H9 (cell line): ENCODE results near the gene TAF1C. TPM values are rescaled to one million over a fixed set of nuclear protein-coding genes. Genes with fewer than 3 reads are reported as not detected.

Experiments used
- DNase-seq: peaks from one replicate; pipeline ENCODE4 v3.0.0-alpha.2; 2017
- H2AFZ ChIP-seq: one replicate; pipeline ENCODE4 v1.6.1; 2013; ENCODE audit warnings: mild to moderate bottlenecking, low read length, control low read depth, moderate library complexity
- H2AK5ac ChIP-seq: 2 replicates; pipeline ENCODE4 v1.6.1; 2013; ENCODE audit warnings: low read length, control low read depth, mixed read lengths; ENCODE audit not compliant: insufficient read length
- H2BK120ac ChIP-seq: one replicate; pipeline ENCODE4 v1.6.1; 2013; ENCODE audit warnings: low read depth, mild to moderate bottlenecking, low read length, control low read depth, inconsistent platforms; ENCODE audit not compliant: poor library complexity, severe bottlenecking
- H2BK12ac ChIP-seq: 2 replicates; pipeline ENCODE4 v1.6.1; 2013; ENCODE audit warnings: low read length, control low read depth, mixed read lengths, low read depth; ENCODE audit not compliant: insufficient read length
- H2BK15ac ChIP-seq: 2 replicates; pipeline ENCODE4 v1.6.1; 2013; ENCODE audit warnings: low read depth, low read length, control low read depth
- H2BK20ac ChIP-seq: one replicate; pipeline ENCODE4 v1.6.1; 2013; ENCODE audit warnings: low read depth, mild to moderate bottlenecking, low read length, control low read depth, inconsistent platforms; ENCODE audit not compliant: poor library complexity, severe bottlenecking
- H2BK5ac ChIP-seq: 2 replicates; pipeline ENCODE4 v1.6.1; 2013; ENCODE audit warnings: low read length, control low read depth, mixed read lengths; ENCODE audit not compliant: insufficient read length
- H3K14ac ChIP-seq: 2 replicates; pipeline ENCODE4 v1.6.1; 2013; ENCODE audit warnings: low read length, control low read depth; ENCODE audit not compliant: insufficient read depth
- H3K18ac ChIP-seq: 2 replicates; pipeline ENCODE4 v1.6.1; 2013; ENCODE audit warnings: low read depth, mild to moderate bottlenecking, mixed read lengths, low read length, control low read depth; ENCODE audit not compliant: insufficient read length
- H3K23ac ChIP-seq: 2 replicates; pipeline ENCODE4 v1.6.1; 2013; ENCODE audit warnings: low read length, control low read depth, mixed read lengths, low read depth; ENCODE audit not compliant: insufficient read length
- H3K23me2 ChIP-seq: 2 replicates; pipeline ENCODE4 v1.6.1; 2013; ENCODE audit warnings: low read depth, mild to moderate bottlenecking, mixed read lengths, low read length, control low read depth; ENCODE audit not compliant: insufficient read length, poor library complexity, severe bottlenecking
- H3K27ac ChIP-seq: 2 replicates; pipeline ENCODE4 v1.5.1; 2013; ENCODE audit warnings: low read length, control low read depth, mixed read lengths, low read depth; ENCODE audit not compliant: insufficient read length
- H3K27me3 ChIP-seq: 2 replicates; pipeline ENCODE4 v1.6.1; 2013; ENCODE audit warnings: low read length, control low read depth, inconsistent platforms; ENCODE audit not compliant: insufficient read depth
- H3K4ac ChIP-seq: 2 replicates; pipeline ENCODE4 v1.6.1; 2013; ENCODE audit warnings: low read depth, mild to moderate bottlenecking, control low read depth, inconsistent platforms, low read length, moderate library complexity
- H3K4me1 ChIP-seq: 2 replicates; pipeline ENCODE4 v1.6.1; 2013; ENCODE audit warnings: low read length, control low read depth, inconsistent platforms; ENCODE audit not compliant: insufficient read depth
- H3K4me2 ChIP-seq: 2 replicates; pipeline ENCODE4 v1.6.1; 2013; ENCODE audit warnings: low read length, control low read depth, mixed read lengths; ENCODE audit not compliant: insufficient read length, insufficient read depth
- H3K56ac ChIP-seq: 2 replicates; pipeline ENCODE4 v1.6.1; 2013; ENCODE audit warnings: low read depth, mild to moderate bottlenecking, mixed read lengths, low read length, control low read depth; ENCODE audit not compliant: insufficient read length
- H3K79me1 ChIP-seq: 2 replicates; pipeline ENCODE4 v1.6.1; 2013; ENCODE audit warnings: low read depth, mild to moderate bottlenecking, moderate library complexity, low read length, control low read depth, inconsistent platforms; ENCODE audit not compliant: insufficient read depth, poor library complexity, severe bottlenecking
- H3K79me2 ChIP-seq: 2 replicates; pipeline ENCODE4 v1.6.1; 2013; ENCODE audit warnings: low read length, control low read depth, inconsistent platforms; ENCODE audit not compliant: insufficient read depth
- H3K9ac ChIP-seq: 2 replicates; pipeline ENCODE4 v1.6.1; 2013; ENCODE audit warnings: low read length, control low read depth, mixed read lengths; ENCODE audit not compliant: insufficient read length; ENCODE audit errors: extremely low read depth
- H3K9me3 ChIP-seq: one replicate; pipeline ENCODE4 v1.6.1; 2013; ENCODE audit warnings: low read depth, low read length, inconsistent platforms; ENCODE audit not compliant: control insufficient read depth
- H3T11ph ChIP-seq: one replicate; pipeline ENCODE4 v1.6.1; 2013; ENCODE audit warnings: mild to moderate bottlenecking, low read length, control low read depth, inconsistent platforms
- H4K20me1 ChIP-seq: one replicate; pipeline ENCODE4 v1.6.1; 2013; ENCODE audit not compliant: control insufficient read depth, insufficient read length, insufficient read depth
- H4K5ac ChIP-seq: 2 replicates; pipeline ENCODE4 v1.6.1; 2013; ENCODE audit warnings: low read depth, mild to moderate bottlenecking, mixed read lengths, low read length, control low read depth; ENCODE audit not compliant: insufficient read length
- H4K8ac ChIP-seq: replicated peaks from 2 replicates; pipeline ENCODE4 v1.6.1; 2013; ENCODE audit warnings: low read length, control low read depth, mixed read lengths, low read depth; ENCODE audit not compliant: insufficient read length
- H4K91ac ChIP-seq: 2 replicates; pipeline ENCODE4 v1.6.1; 2013; ENCODE audit warnings: low read depth, mild to moderate bottlenecking, moderate library complexity, mixed read lengths, low read length, control low read depth; ENCODE audit not compliant: insufficient read length
- H3K27ac Mint-ChIP-seq, 3 experiments: 2 replicates in 2 of 3; 3 replicates in 1 of 3; pipeline ENCODE4 v1.8.0; 2020 to 2021; ENCODE audit warnings: mixed read lengths in 3 of 3, mild to moderate bottlenecking in 1 of 3, moderate library complexity in 1 of 3
- H3K27me3 Mint-ChIP-seq: 2 replicates; pipeline ENCODE4 v1.8.0; 2021; ENCODE audit warnings: low read depth, mild to moderate bottlenecking, moderate library complexity, mixed read lengths
- H3K36me3 Mint-ChIP-seq, 3 experiments: 2 replicates in 2 of 3; 3 replicates in 1 of 3; pipeline ENCODE4 v1.8.0; 2020 to 2021; ENCODE audit warnings: low read depth in 3 of 3, mixed read lengths in 3 of 3; ENCODE audit not compliant: insufficient read depth in 1 of 3
- H3K4me1 Mint-ChIP-seq, 2 experiments: 2 replicates each; pipeline ENCODE4 v1.8.0; 2020; ENCODE audit warnings: mixed read lengths in 2 of 2
- H3K4me3 Mint-ChIP-seq, 2 experiments: 2 replicates in 1 of 2; 3 replicates in 1 of 2; pipeline ENCODE4 v1.8.0; 2020 to 2021; ENCODE audit warnings: mild to moderate bottlenecking in 2 of 2, mixed read lengths in 2 of 2, moderate library complexity in 1 of 2
- H3K9me3 Mint-ChIP-seq, 2 experiments: 2 replicates in 1 of 2; 3 replicates in 1 of 2; pipeline ENCODE4 v1.8.0; 2020; ENCODE audit warnings: mild to moderate bottlenecking in 2 of 2, mixed read lengths in 2 of 2, moderate library complexity in 1 of 2
- WGBS: extraction: QIAGEN DNeasy Blood & Tissue Kit; methylation state at CpG from one replicate; pipeline ENCODE4 v1.1.7; 2013; ENCODE audit warnings: missing lambda C conversion rate, low lambda C conversion rate, mixed read lengths; ENCODE audit not compliant: insufficient read length; ENCODE audit errors: extremely low coverage; 5-methylcytosine and 5-hydroxymethylcytosine counted together
- total RNA-seq: library from RNA; stranded (reverse); gene quantifications from 2 replicates; pipeline ENCODE4 v1.2.1, GENCODE V29; 2021
- TF ChIP-seq, protein P1 (sequence below): fragments of 200-600 bp; sonication (generic); conservative IDR thresholded peaks from 3 replicates; pipeline ENCODE4 v1.8.0; 2021; ENCODE audit warnings: antibody characterized with exemption, mild to moderate bottlenecking

The TAF1C gene
- total RNA-seq, 1 experiment from 2014 or later, result 78.6 TPM

- no peak overlapping the region for H2AFZ ChIP-seq
- WGBS, result no CpG with 5 or more reads among the region's 5 CpGs
These were observed 3.3 kb downstream of the TAF1C start for GRCh38 chr16:84183572-84183875.

More at GRCh38 chr16:84183572-84183875, 3.3 kb downstream of the TAF1C start:
- Histone ChIP-seq H2BK5ac (no peak overlapping the region), H3K56ac (no peak overlapping the region), H4K91ac (no peak overlapping the region), H3K9ac (no peak overlapping the region), H3K79me2 (peaks cover 9% of the 10 kb centered on the region; the same call in 1 of the 2 replicates), H3K27me3 (no peaks in the 10 kb centered on the region), H2BK15ac (no peak overlapping the region), H3K27ac (no peak overlapping the region), H3K4ac (no peak overlapping the region), H3K4me1 (no peaks in the 10 kb centered on the region), H3K4me2 (no peak overlapping the region), H4K5ac (no peak overlapping the region), H3K9me3 (no peaks in the 10 kb centered on the region), H2AK5ac (no peak overlapping the region), H4K20me1 (no peaks in the 10 kb centered on the region), H3K14ac (no peak overlapping the region), H2BK12ac (no peak overlapping the region), H3K23me2 (peaks cover 6% of the 10 kb centered on the region), H4K8ac (no peak overlapping the region), H3T11ph (no peak overlapping the region), H3K18ac (no peak overlapping the region), H2BK120ac (no peak overlapping the region), H3K79me1 (peaks cover 6% of the 10 kb centered on the region), H2BK20ac (no peak overlapping the region), H3K23ac (no peak overlapping the region)
- H3K36me3 Mint-ChIP-seq, result peaks cover 14 to 54% (median 50%) of the 10 kb centered on the region in 3 experiments; a peak in 6 of 7 replicates
- TF ChIP-seq, protein P1, sequence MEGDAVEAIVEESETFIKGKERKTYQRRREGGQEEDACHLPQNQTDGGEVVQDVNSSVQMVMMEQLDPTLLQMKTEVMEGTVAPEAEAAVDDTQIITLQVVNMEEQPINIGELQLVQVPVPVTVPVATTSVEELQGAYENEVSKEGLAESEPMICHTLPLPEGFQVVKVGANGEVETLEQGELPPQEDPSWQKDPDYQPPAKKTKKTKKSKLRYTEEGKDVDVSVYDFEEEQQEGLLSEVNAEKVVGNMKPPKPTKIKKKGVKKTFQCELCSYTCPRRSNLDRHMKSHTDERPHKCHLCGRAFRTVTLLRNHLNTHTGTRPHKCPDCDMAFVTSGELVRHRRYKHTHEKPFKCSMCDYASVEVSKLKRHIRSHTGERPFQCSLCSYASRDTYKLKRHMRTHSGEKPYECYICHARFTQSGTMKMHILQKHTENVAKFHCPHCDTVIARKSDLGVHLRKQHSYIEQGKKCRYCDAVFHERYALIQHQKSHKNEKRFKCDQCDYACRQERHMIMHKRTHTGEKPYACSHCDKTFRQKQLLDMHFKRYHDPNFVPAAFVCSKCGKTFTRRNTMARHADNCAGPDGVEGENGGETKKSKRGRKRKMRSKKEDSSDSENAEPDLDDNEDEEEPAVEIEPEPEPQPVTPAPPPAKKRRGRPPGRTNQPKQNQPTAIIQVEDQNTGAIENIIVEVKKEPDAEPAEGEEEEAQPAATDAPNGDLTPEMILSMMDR, result no peak
- peaks cover 8 to 13% of the 10 kb centered on the region in 2 experiments for H3K4me1 Mint-ChIP-seq
- no peak for DNase-seq
- peaks cover 2% of the 10 kb centered on the region; the same call in 1 of the 2 replicates for H3K27me3 Mint-ChIP-seq
- H3K27ac Mint-ChIP-seq, result no peak overlapping the region; a peak in 1 of 7 replicates
- no peaks in the 10 kb centered on the region for H3K9me3 Mint-ChIP-seq
- no peak overlapping the region for H3K4me3 Mint-ChIP-seq
